H7 (cell line): ENCODE data around the gene STIMATE. TPM values are rescaled to one million over a fixed set of nuclear protein-coding genes. Genes with fewer than 3 reads are reported as not detected.

Source experiments
- DNase-seq: peaks from one replicate; pipeline ENCODE4 v3.0.0; 2012
- H3K27me3 ChIP-seq: 2 replicates; pipeline ENCODE4 v1.6.0; 2011; ENCODE audit warnings: mild to moderate bottlenecking, low read length; ENCODE audit not compliant: control insufficient read depth, insufficient read depth
- H3K36me3 ChIP-seq: replicated peaks from 2 replicates; pipeline ENCODE4 v1.5.1; 2011; ENCODE audit warnings: low read length; ENCODE audit not compliant: control insufficient read depth, insufficient read depth
- H3K4me3 ChIP-seq: 2 replicates; pipeline ENCODE4 v1.5.1; 2011; ENCODE audit warnings: low read depth, mild to moderate bottlenecking, control low read depth, low read length, moderate library complexity; ENCODE audit not compliant: insufficient read depth
- total RNA-seq: library from RNA; depleted of rRNA; stranded (reverse); fragments of >200 nt; shearing (Covaris generic); gene quantifications from 2 replicates; pipeline ENCODE4 v1.2.3, GENCODE V29; 2014

The STIMATE gene
- total RNA-seq, 1 experiment from 2014 or later: 10.9 TPM

GRCh38 chr3:52910823-52911222, 13.5 kb upstream of the STIMATE start:
- no peak for DNase-seq
- H3K4me3 ChIP-seq: no peak overlapping the region
- H3K27me3 ChIP-seq: no peaks in the 10 kb centered on the region
- H3K36me3 ChIP-seq: no peaks in the 10 kb centered on the region; the same call in 1 of the 2 replicates

GRCh38 chr3:52907497-52907896, 10.1 kb upstream of the STIMATE start:
- DNase-seq: no peak
- Histone ChIP-seq H3K4me3 (no peak overlapping the region), H3K27me3 (no peaks in the 10 kb centered on the region), H3K36me3 (no peaks in the 10 kb centered on the region; the same call in 1 of the 2 replicates)

- Histone ChIP-seq H3K4me3 (no peak overlapping the region), H3K27me3 (no peaks in the 10 kb centered on the region), H3K36me3 (no peaks in the 10 kb centered on the region; the same call in 1 of the 2 replicates)
- no peak for DNase-seq
These were observed 7.2 kb upstream of the STIMATE start for GRCh38 chr3:52904552-52904951.

GRCh38 chr3:52904000-52904399, 6.7 kb upstream of the STIMATE start:
- Histone ChIP-seq H3K36me3 (no peaks in the 10 kb centered on the region; the same call in 1 of the 2 replicates), H3K27me3 (no peaks in the 10 kb centered on the region), H3K4me3 (no peak overlapping the region)
- DNase-seq: no peak

GRCh38 chr3:52896613-52897012, 735 bp downstream of the STIMATE start:
- DNase-seq: peak; percentile 81
- Histone ChIP-seq H3K27me3 (no peaks in the 10 kb centered on the region), H3K4me3 (peak overlapping the region; percentile 86), H3K36me3 (peaks cover 2% of the 10 kb centered on the region)

GRCh38 chr3:52896151-52896550, 1.2 kb downstream of the STIMATE start:
- Histone ChIP-seq H3K4me3 (peak overlapping the region; percentile 86; the same call in 1 of the 2 replicates), H3K27me3 (no peaks in the 10 kb centered on the region), H3K36me3 (peaks cover 2% of the 10 kb centered on the region)
- DNase-seq: peak; percentile 7

- Histone ChIP-seq H3K4me3 (no peak overlapping the region), H3K27me3 (no peaks in the 10 kb centered on the region), H3K36me3 (peaks cover 2% of the 10 kb centered on the region)
- DNase-seq: no peak
These were observed 1.9 kb downstream of the STIMATE start for GRCh38 chr3:52895418-52895817.

GRCh38 chr3:52894756-52895155, 2.6 kb downstream of the STIMATE start:
- H3K36me3 ChIP-seq: peaks cover 2% of the 10 kb centered on the region
- peak; percentile 4 for DNase-seq
- H3K4me3 ChIP-seq: no peak overlapping the region
- no peaks in the 10 kb centered on the region for H3K27me3 ChIP-seq

- peak; percentile 6 for DNase-seq
- Histone ChIP-seq H3K36me3 (peaks cover 2% of the 10 kb centered on the region), H3K27me3 (no peaks in the 10 kb centered on the region), H3K4me3 (no peak overlapping the region)
These were observed 3.6 kb downstream of the STIMATE start for GRCh38 chr3:52893723-52894122.

GRCh38 chr3:52892625-52893311, 4.6 kb downstream of the STIMATE start:
- Histone ChIP-seq H3K27me3 (no peaks in the 10 kb centered on the region), H3K4me3 (no peak overlapping the region), H3K36me3 (peaks cover 2% of the 10 kb centered on the region)
- peak; percentile 20 for DNase-seq

- H3K36me3 ChIP-seq: peaks cover 2% of the 10 kb centered on the region
- no peak for DNase-seq
- H3K27me3 ChIP-seq: no peaks in the 10 kb centered on the region
- no peak overlapping the region for H3K4me3 ChIP-seq
These were observed 5.1 kb downstream of the STIMATE start for GRCh38 chr3:52892290-52892624.

GRCh38 chr3:52891615-52892081, 5.7 kb downstream of the STIMATE start:
- H3K36me3 ChIP-seq: peaks cover 2% of the 10 kb centered on the region
- DNase-seq: no peak
- H3K27me3 ChIP-seq: no peaks in the 10 kb centered on the region
- H3K4me3 ChIP-seq: no peak overlapping the region

- H3K27me3 ChIP-seq: no peaks in the 10 kb centered on the region
- DNase-seq: peak; percentile 6
- H3K36me3 ChIP-seq: peaks cover 2% of the 10 kb centered on the region
- H3K4me3 ChIP-seq: no peak overlapping the region
These were observed 6.2 kb downstream of the STIMATE start for GRCh38 chr3:52891164-52891563.

GRCh38 chr3:52890735-52891134, 6.6 kb downstream of the STIMATE start:
- Histone ChIP-seq H3K27me3 (no peaks in the 10 kb centered on the region), H3K36me3 (peaks cover 2% of the 10 kb centered on the region), H3K4me3 (no peak overlapping the region)
- DNase-seq: peak; percentile 3

GRCh38 chr3:52889901-52890300, 7.4 kb downstream of the STIMATE start:
- Histone ChIP-seq H3K4me3 (no peak overlapping the region), H3K36me3 (peaks cover 2% of the 10 kb centered on the region), H3K27me3 (no peaks in the 10 kb centered on the region)
- DNase-seq: no peak
